Measurements from ENCODE around the gene CASP2.

- TF ChIP-seq CEBPB (IDR thresholded peaks at IDR 0.05; ENCODE audit: low read depth, low read length) (no peak), POLR2A (IDR thresholded peaks at IDR 0.05; ENCODE audit: control extremely low read depth in 1 of 2, low read depth in 2 of 2, low read length in 2 of 2) (no peak), POLR2AphosphoS5 (IDR thresholded peaks at IDR 0.05; ENCODE audit: low read depth, low read length) (no peak), EZH2 (IDR thresholded peaks at IDR 0.05; ENCODE audit: low read depth, low read length, severe bottlenecking) (no peak), CTCF (IDR thresholded peaks at IDR 0.05; ENCODE audit: control extremely low read depth in 1 of 3, insufficient read depth in 1 of 3, low read depth in 1 of 3, low read length in 3 of 3) (no peak), FOSL1 (IDR thresholded peaks at IDR 0.05; ENCODE audit: insufficient read depth, low read depth, low read length) (no peak)
Observed at GRCh38 chr7:143258831-143259230, 29.3 kb upstream of the CASP2 start.

All from H1 (cell line).